ENCODE results near the gene AFF3.
A peak's percentile ranks its signal among the peaks of the same experiment; 100 is the strongest.

AFF3 gene

DNA sequence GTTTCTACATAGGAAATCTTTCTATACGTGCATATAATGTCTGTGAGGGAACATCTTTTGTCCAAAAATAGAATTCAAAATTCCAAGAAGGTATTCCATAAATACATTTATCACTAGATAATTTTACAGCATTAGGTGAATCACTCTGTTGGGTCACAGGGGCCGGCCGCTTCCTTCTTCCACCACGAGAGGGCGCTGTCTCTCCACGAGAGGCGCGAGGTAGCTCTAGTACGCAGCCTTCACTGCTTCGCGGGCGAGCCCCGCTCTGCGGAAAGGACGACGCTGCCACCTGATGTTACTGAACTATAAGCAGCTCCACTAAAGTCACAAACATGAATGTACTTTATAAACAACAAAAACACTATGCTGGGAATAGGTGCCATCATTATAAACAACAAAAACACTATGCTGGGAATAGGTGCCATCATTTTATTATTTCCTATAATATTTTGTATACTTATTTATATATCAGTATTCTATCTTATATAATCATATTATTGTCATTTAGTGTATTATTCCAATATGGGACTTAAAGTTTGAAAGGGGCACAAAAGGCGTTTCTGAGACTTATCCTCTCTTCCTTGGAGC, 583.2 kb downstream of the AFF3 start:
- TF ChIP-seq, protein P1, sequence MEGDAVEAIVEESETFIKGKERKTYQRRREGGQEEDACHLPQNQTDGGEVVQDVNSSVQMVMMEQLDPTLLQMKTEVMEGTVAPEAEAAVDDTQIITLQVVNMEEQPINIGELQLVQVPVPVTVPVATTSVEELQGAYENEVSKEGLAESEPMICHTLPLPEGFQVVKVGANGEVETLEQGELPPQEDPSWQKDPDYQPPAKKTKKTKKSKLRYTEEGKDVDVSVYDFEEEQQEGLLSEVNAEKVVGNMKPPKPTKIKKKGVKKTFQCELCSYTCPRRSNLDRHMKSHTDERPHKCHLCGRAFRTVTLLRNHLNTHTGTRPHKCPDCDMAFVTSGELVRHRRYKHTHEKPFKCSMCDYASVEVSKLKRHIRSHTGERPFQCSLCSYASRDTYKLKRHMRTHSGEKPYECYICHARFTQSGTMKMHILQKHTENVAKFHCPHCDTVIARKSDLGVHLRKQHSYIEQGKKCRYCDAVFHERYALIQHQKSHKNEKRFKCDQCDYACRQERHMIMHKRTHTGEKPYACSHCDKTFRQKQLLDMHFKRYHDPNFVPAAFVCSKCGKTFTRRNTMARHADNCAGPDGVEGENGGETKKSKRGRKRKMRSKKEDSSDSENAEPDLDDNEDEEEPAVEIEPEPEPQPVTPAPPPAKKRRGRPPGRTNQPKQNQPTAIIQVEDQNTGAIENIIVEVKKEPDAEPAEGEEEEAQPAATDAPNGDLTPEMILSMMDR (IDR thresholded peaks at IDR 0.05; ENCODE audit: poor library complexity, severe bottlenecking), result peak; percentile 97

DNA sequence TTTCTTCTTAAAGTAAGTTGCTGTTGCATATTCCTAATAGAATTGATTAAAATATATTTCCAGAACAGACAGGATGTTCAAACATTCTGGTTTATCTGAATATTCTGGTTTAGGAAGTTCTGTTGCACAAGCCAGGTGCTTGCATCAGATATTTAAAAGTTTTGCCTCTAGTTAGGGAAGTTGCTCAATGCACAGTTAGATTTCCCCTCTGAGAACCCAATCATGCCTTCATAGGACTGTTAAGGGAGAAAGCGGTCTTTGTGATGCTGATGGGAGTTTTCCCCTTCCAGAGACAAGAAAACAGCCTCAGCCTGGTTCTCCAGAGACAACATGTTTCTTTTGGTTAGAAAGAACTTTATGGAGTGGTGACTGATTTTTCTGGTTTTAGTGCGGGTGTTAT, 587.0 kb downstream of the AFF3 start:
- no peak overlapping the region for H3K4me3 ChIP-seq (ENCODE audit: severe bottlenecking)
- DNase-seq (ENCODE audit: low spot score), result no peak
- no peak for ATAC-seq (ENCODE audit: low read depth)

More for the DNA sequence above, 583.2 kb downstream of the AFF3 start:
- ATAC-seq (ENCODE audit: low read depth) (peak; percentile 96), DNase-seq (ENCODE audit: low spot score) (no peak)
- Histone ChIP-seq H3K36me3 (ENCODE audit: low read depth) (no peaks in the 10 kb centered on the region), H3K27ac (ENCODE audit: poor library complexity, severe bottlenecking) (no peak overlapping the region), H3K4me1 (ENCODE audit: insufficient read depth, poor library complexity, severe bottlenecking) (no peaks in the 10 kb centered on the region), H3K27me3 (ENCODE audit: insufficient read depth, poor library complexity, severe bottlenecking) (peaks cover 3% of the 10 kb centered on the region), H3K4me3 (ENCODE audit: severe bottlenecking) (no peak overlapping the region), H3K9me3 (ENCODE audit: severe bottlenecking) (no peaks in the 10 kb centered on the region)

DNA sequence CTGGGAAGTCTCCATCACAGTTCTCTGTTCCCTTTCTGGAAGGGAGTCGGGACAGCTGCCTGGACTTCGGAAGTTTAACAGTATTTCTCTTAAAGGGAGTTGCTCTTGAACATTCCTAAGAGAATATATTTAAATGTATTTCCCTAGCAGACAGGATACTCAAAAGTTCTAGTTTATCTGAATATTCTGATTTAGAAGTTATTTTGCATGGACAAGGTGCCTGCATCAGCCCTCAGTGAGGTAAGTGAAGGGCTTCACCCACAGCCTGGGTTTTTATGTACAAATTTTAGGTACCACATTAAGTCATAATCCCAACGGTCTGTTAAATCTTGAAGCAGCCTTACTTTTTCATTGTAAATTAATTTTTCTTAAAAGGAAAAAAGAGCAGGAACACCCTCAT, 587.5 kb downstream of the AFF3 start:
- TF ChIP-seq, protein P1 (IDR thresholded peaks at IDR 0.05; ENCODE audit: poor library complexity, severe bottlenecking), result no peak
- Histone ChIP-seq H3K4me1 (ENCODE audit: insufficient read depth, poor library complexity, severe bottlenecking) (no peaks in the 10 kb centered on the region), H3K4me3 (ENCODE audit: severe bottlenecking) (no peak overlapping the region), H3K27me3 (ENCODE audit: insufficient read depth, poor library complexity, severe bottlenecking) (peaks cover 3% of the 10 kb centered on the region), H3K9me3 (ENCODE audit: severe bottlenecking) (no peaks in the 10 kb centered on the region), H3K27ac (ENCODE audit: poor library complexity, severe bottlenecking) (no peak overlapping the region), H3K36me3 (ENCODE audit: low read depth) (no peaks in the 10 kb centered on the region)
- ATAC-seq (ENCODE audit: low read depth) (no peak), DNase-seq (ENCODE audit: low spot score) (no peak)

More for the DNA sequence above, 587.0 kb downstream of the AFF3 start:
- TF ChIP-seq, protein P1 (IDR thresholded peaks at IDR 0.05; ENCODE audit: poor library complexity, severe bottlenecking), result no peak
- Histone ChIP-seq H3K9me3 (ENCODE audit: severe bottlenecking) (no peaks in the 10 kb centered on the region), H3K27me3 (ENCODE audit: insufficient read depth, poor library complexity, severe bottlenecking) (peaks cover 3% of the 10 kb centered on the region), H3K36me3 (ENCODE audit: low read depth) (no peaks in the 10 kb centered on the region), H3K4me1 (ENCODE audit: insufficient read depth, poor library complexity, severe bottlenecking) (no peaks in the 10 kb centered on the region), H3K27ac (ENCODE audit: poor library complexity, severe bottlenecking) (no peak overlapping the region)

DNA sequence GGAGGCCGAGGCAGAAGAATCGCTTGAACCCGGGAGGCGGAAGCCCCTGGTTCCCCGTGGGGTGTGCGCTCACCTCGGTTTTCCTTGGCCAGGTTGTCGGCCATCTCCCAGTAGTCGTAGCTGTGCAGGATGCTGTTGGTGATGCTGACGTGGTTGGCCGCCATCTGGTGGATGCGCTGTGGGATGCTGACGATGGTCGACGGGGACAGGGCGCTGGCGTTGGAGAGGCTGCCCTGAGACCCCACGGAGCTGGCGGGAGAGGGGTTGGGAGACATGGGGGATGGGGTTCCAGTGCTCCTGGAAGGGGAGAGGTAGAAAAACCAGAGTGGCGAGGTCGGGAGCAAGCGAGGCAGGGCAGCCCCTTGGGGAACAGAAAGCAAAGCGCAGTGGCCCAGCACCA, 588.2 kb downstream of the AFF3 start:
- no peaks in the 10 kb centered on the region for H3K4me1 ChIP-seq (ENCODE audit: insufficient read depth, poor library complexity, severe bottlenecking)
- H3K9me3 ChIP-seq (ENCODE audit: severe bottlenecking), result no peaks in the 10 kb centered on the region
- no peak overlapping the region for H3K27ac ChIP-seq (ENCODE audit: poor library complexity, severe bottlenecking)
- no peaks in the 10 kb centered on the region for H3K36me3 ChIP-seq (ENCODE audit: low read depth)
- no peaks in the 10 kb centered on the region for H3K27me3 ChIP-seq (ENCODE audit: insufficient read depth, poor library complexity, severe bottlenecking)
- H3K4me3 ChIP-seq (ENCODE audit: severe bottlenecking), result no peak overlapping the region
- DNase-seq (ENCODE audit: low spot score) (no peak), ATAC-seq (ENCODE audit: low read depth) (no peak)
- TF ChIP-seq, protein P1 (IDR thresholded peaks at IDR 0.05; ENCODE audit: poor library complexity, severe bottlenecking), result peak; percentile 6

DNA sequence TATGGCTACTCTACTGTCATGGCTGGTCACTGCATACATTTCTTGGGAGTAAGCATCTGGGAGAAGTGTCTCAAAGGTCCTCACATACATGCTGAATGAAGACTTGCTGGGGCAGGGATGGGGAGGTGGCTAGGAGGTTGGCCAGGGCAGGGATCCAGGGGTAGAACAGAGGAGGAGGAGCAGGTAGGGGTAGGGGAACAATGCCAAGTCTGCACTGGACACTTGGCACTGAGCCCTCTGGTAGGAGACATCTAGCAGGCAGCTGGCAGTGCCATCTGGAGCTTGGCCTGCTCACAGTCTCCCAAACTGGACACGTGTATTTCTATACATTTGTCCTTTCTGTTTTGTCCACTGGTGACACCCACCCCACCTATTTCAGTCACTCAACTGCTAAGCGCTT, 589.9 kb downstream of the AFF3 start:
- Histone ChIP-seq H3K27me3 (ENCODE audit: insufficient read depth, poor library complexity, severe bottlenecking) (no peaks in the 10 kb centered on the region), H3K36me3 (ENCODE audit: low read depth) (no peaks in the 10 kb centered on the region), H3K4me1 (ENCODE audit: insufficient read depth, poor library complexity, severe bottlenecking) (no peaks in the 10 kb centered on the region), H3K27ac (ENCODE audit: poor library complexity, severe bottlenecking) (no peak overlapping the region), H3K9me3 (ENCODE audit: severe bottlenecking) (no peaks in the 10 kb centered on the region), H3K4me3 (ENCODE audit: severe bottlenecking) (no peak overlapping the region)
- 0 out of 3 replicates have a peak, but pooled peaks have one; percentile 21 for ATAC-seq (ENCODE audit: low read depth)
- DNase-seq (ENCODE audit: low spot score), result no peak
- TF ChIP-seq, protein P1 (IDR thresholded peaks at IDR 0.05; ENCODE audit: poor library complexity, severe bottlenecking), result no peak

All from RWPE2 (cell line).